LNCAP (cell line): Measurements from ENCODE around the gene B4GALT4.

Source experiments
- TF ChIP-seq, protein P1 (sequence below): fragments of 450-650 bp; IDR thresholded peaks from 2 replicates; pipeline ENCODE4 v1.5.1; 2017; ENCODE audit warnings: mild to moderate bottlenecking

B4GALT4 gene

DNA sequence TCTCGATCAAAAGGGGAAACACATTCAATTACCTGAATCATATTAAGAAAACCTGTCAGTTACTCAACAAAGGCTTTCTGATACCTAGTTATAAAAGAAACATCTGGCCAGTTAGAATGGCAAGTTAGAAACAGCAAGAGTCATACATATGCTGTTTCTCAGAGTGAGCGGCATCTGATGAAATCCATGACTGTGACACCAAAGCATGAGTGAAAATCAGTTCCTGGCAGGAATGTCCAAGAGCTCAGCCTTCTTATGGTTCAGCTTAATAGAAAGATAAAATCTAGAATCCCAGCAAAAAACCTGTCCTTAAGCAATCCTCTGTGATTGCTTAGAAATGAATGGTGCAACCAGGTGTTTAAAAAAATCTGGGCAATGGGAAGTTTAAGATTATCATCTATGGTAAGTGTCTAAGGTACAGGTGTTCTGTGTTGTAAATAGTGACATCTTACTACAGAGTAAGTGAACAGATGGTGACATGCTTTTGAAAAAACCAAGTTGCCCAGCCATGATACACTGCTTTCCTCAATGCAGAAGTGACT lies 18.8 kb downstream of the B4GALT4 start:
- TF ChIP-seq, protein P1, sequence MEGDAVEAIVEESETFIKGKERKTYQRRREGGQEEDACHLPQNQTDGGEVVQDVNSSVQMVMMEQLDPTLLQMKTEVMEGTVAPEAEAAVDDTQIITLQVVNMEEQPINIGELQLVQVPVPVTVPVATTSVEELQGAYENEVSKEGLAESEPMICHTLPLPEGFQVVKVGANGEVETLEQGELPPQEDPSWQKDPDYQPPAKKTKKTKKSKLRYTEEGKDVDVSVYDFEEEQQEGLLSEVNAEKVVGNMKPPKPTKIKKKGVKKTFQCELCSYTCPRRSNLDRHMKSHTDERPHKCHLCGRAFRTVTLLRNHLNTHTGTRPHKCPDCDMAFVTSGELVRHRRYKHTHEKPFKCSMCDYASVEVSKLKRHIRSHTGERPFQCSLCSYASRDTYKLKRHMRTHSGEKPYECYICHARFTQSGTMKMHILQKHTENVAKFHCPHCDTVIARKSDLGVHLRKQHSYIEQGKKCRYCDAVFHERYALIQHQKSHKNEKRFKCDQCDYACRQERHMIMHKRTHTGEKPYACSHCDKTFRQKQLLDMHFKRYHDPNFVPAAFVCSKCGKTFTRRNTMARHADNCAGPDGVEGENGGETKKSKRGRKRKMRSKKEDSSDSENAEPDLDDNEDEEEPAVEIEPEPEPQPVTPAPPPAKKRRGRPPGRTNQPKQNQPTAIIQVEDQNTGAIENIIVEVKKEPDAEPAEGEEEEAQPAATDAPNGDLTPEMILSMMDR = no peak

DNA sequence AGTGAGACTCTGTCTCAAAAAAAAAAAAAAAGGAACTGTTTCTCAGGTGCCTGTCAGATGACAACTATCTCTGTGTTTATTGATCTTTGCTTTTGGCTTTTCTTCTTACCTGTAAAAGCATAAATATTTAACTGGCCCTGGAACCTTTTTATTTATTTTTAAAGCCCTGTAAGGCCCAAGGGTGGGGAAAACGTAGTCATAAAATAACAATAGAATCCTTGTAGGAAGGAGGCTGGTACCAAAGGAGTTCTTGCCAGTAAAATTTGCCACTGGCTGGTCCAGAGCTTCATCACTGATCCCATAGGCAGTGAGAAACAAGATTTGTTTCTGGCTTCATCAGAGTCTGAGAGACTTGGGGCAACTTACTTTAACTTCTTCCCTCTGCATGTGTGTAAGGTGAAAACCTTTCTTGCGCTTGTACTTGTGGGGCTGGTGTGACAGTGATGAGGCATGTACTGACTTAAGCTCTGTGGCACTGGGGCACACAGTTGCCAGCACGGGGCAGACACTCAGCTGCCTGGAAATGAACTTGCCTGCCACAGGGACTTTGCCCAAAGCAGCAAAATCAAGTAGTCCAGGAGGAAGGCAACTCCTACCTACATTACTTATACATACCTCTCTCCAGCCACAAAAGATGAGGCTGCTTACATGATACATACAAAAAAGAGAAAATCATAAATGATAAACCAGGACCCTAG lies 19.6 kb downstream of the B4GALT4 start:
- TF ChIP-seq, protein P1 = no peak

- TF ChIP-seq, protein P1 = no peak
Measured at GRCh38 chr3:119220198-119220597, 20.5 kb downstream of the B4GALT4 start.

DNA sequence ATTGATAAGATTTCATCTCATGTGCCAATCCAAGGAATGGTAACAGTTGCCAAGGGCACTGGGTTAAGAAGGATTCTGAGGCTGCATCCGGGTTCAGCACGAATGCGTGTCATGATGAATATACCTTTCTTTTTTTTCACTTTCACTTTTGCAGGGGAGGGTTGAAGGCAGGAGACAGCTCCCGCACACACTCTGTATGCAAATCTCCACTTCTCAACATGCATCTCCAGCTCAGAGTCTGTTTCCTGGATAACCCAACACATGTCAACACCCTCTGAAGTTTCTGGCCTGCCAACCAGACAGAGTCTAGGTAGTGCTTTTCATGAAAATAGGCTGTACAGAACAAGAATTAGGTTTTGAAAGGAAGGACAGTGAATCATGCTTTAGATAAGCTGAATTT lies 21.6 kb downstream of the B4GALT4 start:
- TF ChIP-seq, protein P1 = no peak

- TF ChIP-seq, protein P1 = no peak
Measured at GRCh38 chr3:119211803-119212202, 28.9 kb downstream of the B4GALT4 start.

GRCh38 chr3:119211193-119211592 lies 29.5 kb downstream of the B4GALT4 start:
- TF ChIP-seq, protein P1 = no peak

DNA sequence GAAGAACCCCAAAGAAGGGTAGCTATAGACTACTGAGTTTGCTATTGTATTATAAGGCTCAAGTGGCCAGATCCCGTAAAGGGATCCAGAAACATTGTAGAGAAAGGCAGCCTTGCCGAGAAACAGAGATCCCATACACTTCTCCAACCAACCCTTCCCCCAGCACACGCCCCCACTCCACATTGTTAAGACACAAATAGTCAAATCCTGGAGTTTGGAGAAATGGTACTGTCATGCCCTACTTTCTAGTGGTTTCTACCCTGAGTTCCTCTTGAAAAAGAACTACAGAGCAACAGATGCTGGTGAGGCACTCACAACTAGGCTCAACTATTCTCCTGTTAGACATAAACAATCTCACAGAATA lies 33.2 kb downstream of the B4GALT4 start:
- TF ChIP-seq, protein P1 = no peak
